Activated CD4-positive, CD25-positive, alpha-beta regulatory T cell treated with anti-CD3 and anti-CD28 coated beads, Interleukin-2, amount 50 U/mL, for 16 hours (primary cell): Measurements from ENCODE around the gene CALD1.
A peak's percentile ranks its signal among the peaks of the same experiment; 100 is the strongest.
"Not testable (repeated sequence)": the region's sequence is repeated elsewhere in the genome, so short reads cannot be mapped to it uniquely, and the experiment has no call there.

Experiments
- DNase-seq: peaks from one replicate; pipeline ENCODE4 v3.0.0-alpha.2; 2020; ENCODE audit warnings: low read depth, low spot score

Gene CALD1

GRCh38 chr7:134947329-134947728, 167.9 kb downstream of the CALD1 start:
- DNase-seq: no peak

GRCh38 chr7:134947831-134948230, 168.4 kb downstream of the CALD1 start:
- DNase-seq: no peak

DNA sequence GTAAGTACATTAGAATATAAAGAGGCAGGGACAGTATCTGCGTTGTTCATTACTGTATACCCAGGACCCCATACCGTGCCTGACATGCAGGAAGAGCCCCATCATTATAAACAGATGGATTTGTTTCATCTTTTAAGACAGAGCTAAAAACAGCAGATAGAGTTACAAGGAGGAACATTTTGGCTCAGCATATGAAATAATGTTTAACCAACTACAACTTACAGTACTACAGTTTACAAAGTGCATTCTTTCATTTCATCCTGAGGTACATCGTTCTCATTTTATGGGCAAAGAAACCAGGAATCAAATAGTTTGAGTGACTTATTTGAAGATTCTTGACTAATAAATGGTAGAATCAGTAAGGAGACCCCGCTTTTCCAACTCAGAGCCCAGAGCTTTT, 168.8 kb downstream of the CALD1 start:
- DNase-seq: no peak

GRCh38 chr7:134948736-134949135, 169.3 kb downstream of the CALD1 start:
- DNase-seq: no peak

- no peak for DNase-seq
Observed at GRCh38 chr7:134949171-134949570, 169.7 kb downstream of the CALD1 start.

DNA sequence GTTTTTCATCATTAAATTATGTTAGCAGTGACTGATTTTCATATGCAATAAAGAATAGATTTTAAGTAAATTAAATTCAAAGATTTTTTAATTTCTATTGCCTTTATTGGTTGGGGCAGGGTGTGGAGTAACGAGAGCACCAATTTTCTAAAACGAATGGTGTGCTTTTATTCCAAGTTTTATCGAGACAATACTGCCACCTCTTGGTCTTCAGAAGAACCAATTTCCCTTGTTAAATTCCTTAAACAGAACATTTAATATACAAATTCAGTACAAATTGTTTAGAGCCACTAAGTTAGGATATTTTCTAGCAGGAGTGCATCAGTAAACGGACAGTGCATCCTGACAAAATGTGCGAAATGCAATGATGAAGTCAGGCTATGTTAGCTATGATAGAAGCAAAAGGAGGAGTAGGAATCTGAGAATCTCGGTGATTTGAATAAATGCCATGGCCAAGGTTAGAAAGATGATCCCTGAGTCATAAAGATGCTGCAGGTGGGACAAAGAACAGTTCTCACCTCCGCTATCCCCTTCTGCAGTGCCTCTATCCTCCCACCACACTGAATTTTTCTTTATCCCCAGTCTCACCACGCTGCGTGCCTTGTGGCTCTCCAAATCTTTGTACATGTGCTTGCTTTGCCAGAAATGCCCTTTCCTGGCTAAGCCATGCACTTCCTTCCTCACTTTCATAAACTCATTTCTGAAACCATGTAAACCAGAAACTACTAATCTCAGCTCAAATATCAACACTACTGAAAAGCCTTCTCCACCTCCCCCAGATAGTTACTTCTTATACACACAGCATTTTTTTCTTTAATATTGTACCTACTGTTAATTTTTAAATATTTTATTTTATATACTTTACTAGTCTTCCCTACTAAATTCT, 175.0 kb downstream of the CALD1 start:
- no peak for DNase-seq

DNA sequence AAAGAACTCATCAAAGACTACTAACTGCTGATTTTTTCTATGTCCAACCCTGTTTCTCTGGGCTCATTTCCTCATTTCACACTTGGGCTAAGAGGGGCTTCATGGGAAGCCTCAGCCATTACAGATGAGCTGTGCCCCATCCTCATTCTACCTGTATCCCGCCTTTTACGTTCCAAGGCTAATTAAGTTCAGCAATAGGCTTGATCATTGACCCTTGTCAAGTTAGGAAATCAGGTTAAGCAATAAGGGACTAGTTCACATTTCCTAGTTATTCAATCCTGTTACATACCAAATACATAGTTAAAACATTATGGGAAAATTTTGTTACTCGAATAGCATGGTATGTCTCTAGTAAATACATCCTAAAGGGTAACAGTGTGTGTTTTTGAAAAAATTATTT, 177.6 kb downstream of the CALD1 start:
- DNase-seq: no peak

GRCh38 chr7:134959810-134960209, 180.4 kb downstream of the CALD1 start:
- DNase-seq: no peak

- no peak for DNase-seq
Observed at GRCh38 chr7:134962270-134962780, 182.9 kb downstream of the CALD1 start.

GRCh38 chr7:134963036-134963435, 183.6 kb downstream of the CALD1 start:
- DNase-seq: no peak

- no peak for DNase-seq
Observed at GRCh38 chr7:134966691-134967090, 187.3 kb downstream of the CALD1 start.

DNA sequence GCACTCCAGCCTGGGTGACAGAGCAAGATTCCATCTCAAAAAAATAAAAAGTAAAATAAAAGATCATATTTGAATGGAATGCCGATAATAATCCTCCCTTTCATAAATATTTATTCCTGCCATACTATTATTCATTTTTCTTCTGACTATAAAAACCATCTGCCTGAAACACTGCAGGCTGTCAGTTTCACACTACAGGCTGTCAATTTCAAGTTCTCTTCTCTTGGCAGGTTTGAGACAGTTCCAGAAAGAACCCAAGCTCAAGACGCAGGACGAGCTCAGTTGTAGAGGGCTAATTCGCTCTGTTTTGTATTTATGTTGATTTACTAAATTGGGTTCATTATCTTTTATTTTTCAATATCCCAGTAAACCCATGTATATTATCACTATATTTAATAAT, 188.7 kb downstream of the CALD1 start:
- DNase-seq: no peak

DNA sequence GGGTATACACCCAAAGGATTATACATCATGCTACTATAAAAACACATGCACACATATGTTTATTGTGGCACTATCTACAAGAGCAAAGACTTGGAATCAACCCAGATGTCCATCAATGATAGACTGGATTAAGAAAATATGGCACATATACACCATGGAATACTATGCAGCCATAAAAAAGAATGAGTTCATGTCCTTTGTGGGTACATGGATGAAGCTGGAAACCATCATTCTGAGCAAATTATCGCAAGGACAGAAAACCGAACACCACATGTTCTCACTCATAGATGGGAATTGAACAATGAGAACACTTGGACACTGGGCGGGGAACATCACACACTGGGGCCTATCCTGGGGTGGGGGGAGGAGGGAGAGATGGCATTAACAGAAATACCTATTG, 202.2 kb downstream of the CALD1 start:
- not testable (repeated sequence) for DNase-seq

- no peak for DNase-seq
Observed at GRCh38 chr7:134985894-134986362, 206.5 kb downstream of the CALD1 start.

- DNase-seq: peak; percentile 67
Observed at GRCh38 chr7:134986363-134987251, 207.2 kb downstream of the CALD1 start, which contains the start of gene AGBL3. Gene AGBL3 (plus strand): TSS chr7:134986508. CDS start chr7:134987934, 1,426 bp downstream.

- no peak for DNase-seq
Observed at GRCh38 chr7:134988161-134988560, 208.7 kb downstream of the CALD1 start.

GRCh38 chr7:134991469-134992339, 212.3 kb downstream of the CALD1 start:
- no peak for DNase-seq

GRCh38 chr7:134992626-134993179, 213.3 kb downstream of the CALD1 start:
- no peak for DNase-seq

- DNase-seq: no peak
Observed at GRCh38 chr7:134993877-134994456, 214.5 kb downstream of the CALD1 start.
